GM12891 (cell line): ENCODE measurements around the gene ST8SIA4.

Experiments
- PAX5 ChIP-seq: IDR thresholded peaks from 2 replicates; pipeline ENCODE4 v1.6.1; 2011; ENCODE audit warnings: low read length, moderate library complexity, mild to moderate bottlenecking; ENCODE audit not compliant: insufficient read depth, severe bottlenecking
- POLR2A ChIP-seq: IDR thresholded peaks from 2 replicates; pipeline ENCODE4 v1.6.1; 2011; ENCODE audit warnings: low read depth, low read length, control low read depth
- POLR2AphosphoS5 ChIP-seq: IDR thresholded peaks from 2 replicates; pipeline ENCODE4 v1.6.1; 2011; ENCODE audit warnings: low read depth, low read length, control low read depth
- POU2F2 ChIP-seq: IDR thresholded peaks from 2 replicates; pipeline ENCODE4 v1.6.1; 2011; ENCODE audit warnings: low read depth, mild to moderate bottlenecking, control low read depth, low read length, moderate library complexity
- SPI1 ChIP-seq: IDR thresholded peaks from 2 replicates; pipeline ENCODE4 v1.6.1; 2011; ENCODE audit warnings: low read depth, low read length, control low read depth

DNA sequence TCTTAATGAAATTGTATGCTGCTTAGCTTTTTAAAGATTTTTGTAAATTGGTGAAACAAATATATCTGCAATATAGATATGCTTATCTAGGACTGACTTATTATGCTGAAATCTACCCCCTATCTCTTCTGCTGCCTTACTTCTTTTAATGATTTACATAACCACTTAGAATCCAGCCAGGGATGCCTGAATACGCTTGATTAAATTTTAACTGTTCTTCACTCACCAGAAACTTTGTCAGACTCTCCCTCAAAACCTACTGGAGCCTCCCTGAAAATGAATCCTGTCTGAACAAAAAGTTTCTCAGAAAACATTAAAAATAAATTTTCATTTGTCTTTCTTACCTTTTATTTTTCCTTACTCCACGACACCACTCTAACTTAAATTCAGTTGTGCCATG lies 111.7 kb downstream of the ST8SIA4 start:
- TF ChIP-seq POLR2A, result no peak
- TF ChIP-seq POLR2AphosphoS5, result no peak
- no peak for TF ChIP-seq PAX5
- TF ChIP-seq POU2F2, result no peak
- TF ChIP-seq SPI1, result no peak
